IPS-NIHi7 (cell line): ENCODE measurements around the gene NME7.
"Not testable (repeated sequence)": the region's sequence is repeated elsewhere in the genome, so short reads cannot be mapped to it uniquely, and the experiment has no call there.

Source experiments
- DNase-seq: peaks from one replicate; pipeline ENCODE4 v3.0.0; 2012; ENCODE audit warnings: mixed read lengths; ENCODE audit errors: extremely low spot score

NME7 gene

GRCh38 chr1:169342096-169342495, 25.5 kb downstream of the NME7 start:
- DNase-seq: not testable (repeated sequence)

GRCh38 chr1:169340882-169341281, 26.7 kb downstream of the NME7 start:
- DNase-seq: no peak

GRCh38 chr1:169339773-169340172, 27.8 kb downstream of the NME7 start:
- DNase-seq: no peak

GRCh38 chr1:169338617-169339016, 29.0 kb downstream of the NME7 start:
- no peak for DNase-seq

GRCh38 chr1:169336947-169337715, 30.5 kb downstream of the NME7 start:
- DNase-seq: not testable (repeated sequence)

- DNase-seq: not testable (repeated sequence)
Measured at GRCh38 chr1:169334727-169335126, 32.9 kb downstream of the NME7 start.

GRCh38 chr1:169330927-169331326, 36.7 kb downstream of the NME7 start:
- DNase-seq: no peak

DNA sequence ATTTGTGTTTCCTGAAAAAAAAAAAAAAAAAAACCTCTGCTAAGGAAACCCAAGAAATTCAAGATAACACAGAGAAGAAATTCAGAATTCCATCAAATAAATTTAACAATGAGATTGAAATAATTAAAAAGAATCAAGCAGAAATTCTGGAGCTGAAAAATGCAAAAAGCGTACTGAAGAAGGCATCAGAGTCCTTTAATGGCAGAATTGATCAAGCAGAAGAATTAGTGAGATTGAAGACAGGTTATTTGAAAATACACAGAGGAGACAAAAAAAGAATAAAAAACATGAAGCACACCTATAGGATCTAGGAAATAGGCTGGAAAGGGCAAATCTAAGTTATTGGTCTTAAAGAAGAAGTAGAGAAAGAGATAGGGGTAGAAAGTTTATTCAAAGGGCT, 38.2 kb downstream of the NME7 start:
- no peak for DNase-seq

DNA sequence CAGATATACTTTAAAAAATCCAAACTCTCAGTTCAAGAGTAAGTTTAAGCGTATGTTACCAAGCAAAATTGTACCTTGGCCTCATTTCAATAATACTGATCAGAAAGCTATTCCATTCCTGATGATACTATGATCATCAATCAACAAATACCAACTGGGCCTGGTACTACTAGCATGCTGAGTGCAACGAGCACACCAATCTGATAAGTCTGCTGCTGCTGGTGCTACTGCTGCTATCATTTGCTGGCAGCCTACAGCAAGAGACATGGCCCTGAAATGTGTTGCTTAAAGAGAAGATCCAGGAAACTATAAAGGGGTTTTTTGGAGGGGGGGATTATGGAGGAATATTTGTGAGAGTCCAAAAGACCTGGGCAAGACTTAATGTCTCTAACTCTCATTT, 39.7 kb downstream of the NME7 start:
- DNase-seq: no peak

GRCh38 chr1:169326956-169327268, 40.7 kb downstream of the NME7 start:
- no peak for DNase-seq

- no peak for DNase-seq
Measured at GRCh38 chr1:169326261-169326955, 41.2 kb downstream of the NME7 start.

DNA sequence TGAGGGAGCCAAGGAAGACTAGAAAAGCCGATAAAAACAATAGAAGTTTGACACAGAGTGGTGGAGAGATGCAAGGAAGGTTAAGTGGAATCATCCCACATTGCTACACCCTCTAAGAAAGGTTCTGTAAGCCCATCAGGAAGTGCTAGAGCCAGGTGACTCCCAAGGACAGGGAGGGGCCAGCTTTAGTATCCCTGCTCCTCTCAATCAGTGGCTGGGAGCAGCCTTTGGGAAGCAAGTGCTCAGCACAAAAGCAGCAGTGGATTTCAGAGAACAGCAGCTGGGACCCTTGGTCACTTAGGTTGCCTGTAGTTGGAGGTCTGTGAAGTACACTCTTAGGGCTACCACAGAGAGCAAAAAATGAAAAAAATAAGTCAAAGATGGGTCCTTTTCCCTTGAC, 42.5 kb downstream of the NME7 start:
- peak; percentile 56 for DNase-seq

GRCh38 chr1:169322138-169322537, 45.5 kb downstream of the NME7 start:
- DNase-seq: no peak

DNA sequence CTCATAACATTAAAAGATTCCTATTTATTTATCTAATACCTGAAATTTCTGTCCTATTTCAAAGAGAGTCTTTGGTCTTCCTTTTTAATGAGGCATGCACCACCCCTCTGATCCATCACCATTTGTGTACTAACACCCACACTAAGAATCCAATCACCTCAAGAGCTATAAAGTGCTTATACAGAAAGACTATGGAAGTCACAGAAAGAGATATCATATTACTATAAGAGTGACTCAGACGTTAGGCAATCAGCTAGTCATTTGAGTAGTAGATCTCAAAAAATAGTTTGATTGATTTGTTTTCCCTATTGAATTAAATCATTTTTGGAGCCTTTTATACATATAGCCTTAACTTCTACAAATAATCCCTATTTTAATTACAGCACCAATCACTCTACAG, 46.1 kb downstream of the NME7 start:
- DNase-seq: no peak

- no peak for DNase-seq
Measured at GRCh38 chr1:169318536-169319244, 48.9 kb downstream of the NME7 start.

DNA sequence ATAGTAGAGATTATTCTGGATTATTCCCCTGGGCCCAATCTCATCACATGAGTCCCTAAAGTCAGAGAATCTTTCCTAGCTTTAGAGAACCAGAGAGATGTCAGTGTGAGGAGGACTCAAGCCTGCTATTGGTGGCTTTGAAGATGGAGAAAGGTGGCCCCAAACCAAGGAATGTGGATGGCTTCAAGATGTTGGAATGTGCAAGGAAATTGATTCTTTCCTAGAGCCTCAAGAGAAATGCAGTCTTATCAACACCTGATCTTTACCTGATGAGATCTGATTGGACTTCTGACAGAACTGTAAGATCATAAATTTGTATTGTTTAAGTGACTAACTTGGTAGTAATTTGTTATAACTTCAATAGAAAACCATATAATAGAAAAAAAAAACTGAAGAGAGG, 51.0 kb downstream of the NME7 start:
- DNase-seq: no peak

DNA sequence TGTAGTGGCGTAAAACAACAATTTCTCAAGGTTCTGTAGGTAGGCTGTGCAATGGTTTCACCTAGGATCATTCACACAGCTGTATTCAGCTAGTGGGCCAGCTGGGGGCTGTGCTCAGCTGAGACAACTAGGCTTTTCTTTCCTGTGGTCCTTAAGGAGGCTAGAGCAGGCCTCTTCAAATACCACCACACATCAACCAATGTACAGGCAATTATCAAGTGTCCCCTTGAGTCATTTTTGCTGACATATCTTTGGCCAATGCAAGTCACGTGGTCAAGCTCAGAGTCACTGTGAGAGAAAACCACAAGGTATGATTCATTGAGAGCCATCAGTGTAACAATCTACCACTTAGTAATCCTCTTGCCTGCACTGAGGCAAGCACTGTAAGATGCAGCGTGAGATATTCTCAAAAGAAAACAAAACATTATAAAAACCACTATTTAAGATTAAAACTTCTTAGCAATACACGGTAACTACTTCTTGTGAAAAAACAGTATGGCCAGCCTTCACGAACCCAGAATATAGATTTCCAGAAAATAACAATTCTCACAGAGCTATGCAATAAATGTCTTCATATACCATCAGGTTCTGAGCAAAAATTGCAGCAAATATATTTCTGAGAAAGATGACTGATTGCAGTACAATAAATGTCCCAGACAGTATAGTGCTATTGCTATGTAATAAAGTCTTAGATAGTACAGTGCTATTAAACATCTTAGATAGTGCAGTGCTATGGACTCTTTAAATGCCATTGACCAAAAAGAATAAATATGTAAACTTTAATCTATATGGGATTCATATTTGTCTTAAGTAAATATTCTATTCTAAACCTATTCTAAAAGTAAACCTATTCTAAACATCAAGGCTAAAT, 55.3 kb downstream of the NME7 start:
- DNase-seq: no peak

GRCh38 chr1:169309178-169310166, 58.1 kb downstream of the NME7 start:
- no peak for DNase-seq

DNA sequence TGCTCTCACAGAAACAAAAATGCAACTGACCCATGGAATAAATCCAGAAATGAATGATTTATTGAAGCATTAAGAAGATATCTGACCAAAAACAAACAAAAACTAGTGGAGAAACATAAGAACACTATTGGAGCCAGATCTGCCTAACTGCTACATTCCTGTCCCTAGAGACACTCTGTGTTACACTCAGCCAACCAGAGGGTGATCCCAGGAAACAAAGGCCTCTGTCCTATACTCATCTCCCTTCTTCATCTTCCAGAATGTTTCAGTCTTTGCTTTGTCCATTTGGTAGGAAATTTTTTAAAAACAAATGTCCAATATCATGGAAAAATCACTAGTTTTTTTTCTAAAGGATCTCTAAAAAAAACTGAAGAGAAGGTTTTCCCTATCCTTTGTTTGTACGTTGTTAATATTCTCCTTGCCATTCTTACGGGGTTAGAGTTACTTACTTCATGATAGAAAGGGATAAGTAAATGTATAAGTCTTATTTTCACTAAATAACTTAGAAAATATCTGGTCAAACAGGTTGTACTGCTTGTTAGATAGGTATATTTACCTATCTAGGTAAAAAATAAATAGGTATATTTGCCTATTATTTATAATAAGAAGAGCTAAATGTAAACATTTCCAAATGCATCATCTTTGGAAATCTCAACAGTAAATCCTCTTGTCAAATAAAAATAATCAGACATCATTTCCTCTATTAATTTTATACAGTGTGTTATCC, 59.1 kb downstream of the NME7 start:
- no peak for DNase-seq

DNA sequence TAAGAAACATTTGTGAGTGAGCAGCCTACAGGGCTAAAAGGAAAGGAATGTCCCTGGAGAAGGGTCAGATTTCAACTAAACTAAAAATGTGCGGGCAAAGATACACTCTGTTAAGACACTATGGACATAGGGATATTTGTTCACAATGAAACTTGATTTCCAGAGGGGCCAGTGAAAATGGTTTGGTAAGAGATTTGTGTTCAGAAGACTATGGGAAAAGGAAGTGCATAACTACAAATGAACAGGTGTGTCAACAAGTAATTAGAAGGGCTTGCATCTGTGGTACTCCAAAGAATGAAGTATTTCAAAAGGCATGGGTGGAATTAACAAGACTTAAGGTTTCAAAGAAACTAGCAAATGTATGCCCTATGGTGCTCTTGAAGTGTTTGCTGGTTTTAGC, 60.4 kb downstream of the NME7 start:
- DNase-seq: no peak
